Subcutaneous adipose tissue (tissue), 4 donors: ENCODE measurements around the gene FHOD3. TPM values are rescaled to one million over a fixed set of nuclear protein-coding genes. Genes with fewer than 3 reads are reported as not detected.

Source experiments
- total RNA-seq, 4 donors: library from RNA; depleted of rRNA; stranded (reverse); fragments of >200 nt; gene quantifications; one replicate each; pipeline ENCODE4 v1.1.0, GENCODE V29; 2016
- TF ChIP-seq, protein P1 (sequence below): fragments of 450-650 bp; IDR thresholded peaks from one replicate; pipeline ENCODE4 v1.5.1; 2016; ENCODE audit warnings: low read depth, mild to moderate bottlenecking, control low read depth, antibody characterized with exemption, moderate library complexity

Gene FHOD3
- total RNA-seq, 4 donors from 2014 or later: 1.5 to 5.4 (median 3.3) TPM

DNA sequence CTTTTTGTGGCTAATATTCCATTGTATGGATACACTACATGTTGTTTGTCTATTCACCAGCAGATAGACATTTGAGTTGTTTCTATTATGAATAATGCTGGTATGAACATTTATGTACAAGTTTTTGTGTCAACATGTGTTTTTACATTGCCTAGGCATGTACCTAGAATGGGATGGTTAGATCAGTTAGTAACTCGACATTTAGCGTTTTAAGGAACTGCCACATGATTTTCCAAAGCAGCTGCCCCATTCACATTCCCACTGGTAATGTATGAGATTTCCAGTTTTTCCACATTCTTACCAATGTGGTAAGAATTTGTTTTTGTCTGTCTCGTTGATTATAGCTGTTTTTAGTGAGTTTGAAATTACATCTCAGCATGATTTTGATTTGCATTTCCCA, 112.8 kb downstream of the FHOD3 start:
- TF ChIP-seq, protein P1, sequence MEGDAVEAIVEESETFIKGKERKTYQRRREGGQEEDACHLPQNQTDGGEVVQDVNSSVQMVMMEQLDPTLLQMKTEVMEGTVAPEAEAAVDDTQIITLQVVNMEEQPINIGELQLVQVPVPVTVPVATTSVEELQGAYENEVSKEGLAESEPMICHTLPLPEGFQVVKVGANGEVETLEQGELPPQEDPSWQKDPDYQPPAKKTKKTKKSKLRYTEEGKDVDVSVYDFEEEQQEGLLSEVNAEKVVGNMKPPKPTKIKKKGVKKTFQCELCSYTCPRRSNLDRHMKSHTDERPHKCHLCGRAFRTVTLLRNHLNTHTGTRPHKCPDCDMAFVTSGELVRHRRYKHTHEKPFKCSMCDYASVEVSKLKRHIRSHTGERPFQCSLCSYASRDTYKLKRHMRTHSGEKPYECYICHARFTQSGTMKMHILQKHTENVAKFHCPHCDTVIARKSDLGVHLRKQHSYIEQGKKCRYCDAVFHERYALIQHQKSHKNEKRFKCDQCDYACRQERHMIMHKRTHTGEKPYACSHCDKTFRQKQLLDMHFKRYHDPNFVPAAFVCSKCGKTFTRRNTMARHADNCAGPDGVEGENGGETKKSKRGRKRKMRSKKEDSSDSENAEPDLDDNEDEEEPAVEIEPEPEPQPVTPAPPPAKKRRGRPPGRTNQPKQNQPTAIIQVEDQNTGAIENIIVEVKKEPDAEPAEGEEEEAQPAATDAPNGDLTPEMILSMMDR: no peak

DNA sequence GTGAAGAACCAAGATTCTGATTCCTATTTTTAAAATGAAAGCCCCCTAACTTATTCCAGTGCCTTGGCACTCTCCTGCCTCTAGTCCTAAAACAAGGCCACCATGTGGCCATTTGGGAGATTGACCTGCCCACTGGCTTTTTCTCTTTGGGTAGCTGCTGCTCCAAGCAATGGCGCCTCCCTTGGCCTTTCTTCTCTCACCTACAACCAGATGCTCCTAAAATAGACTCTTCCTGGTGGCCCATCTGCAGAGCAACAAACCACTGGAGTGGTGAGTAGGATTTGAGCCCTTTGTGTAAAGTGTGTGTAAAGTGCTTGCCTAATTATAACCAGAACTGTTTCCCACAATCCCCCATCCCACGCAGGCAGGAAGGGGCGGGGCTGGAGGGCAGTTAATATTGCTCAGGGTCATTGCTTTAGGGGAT, 114.2 kb downstream of the FHOD3 start:
- TF ChIP-seq, protein P1: no peak

DNA sequence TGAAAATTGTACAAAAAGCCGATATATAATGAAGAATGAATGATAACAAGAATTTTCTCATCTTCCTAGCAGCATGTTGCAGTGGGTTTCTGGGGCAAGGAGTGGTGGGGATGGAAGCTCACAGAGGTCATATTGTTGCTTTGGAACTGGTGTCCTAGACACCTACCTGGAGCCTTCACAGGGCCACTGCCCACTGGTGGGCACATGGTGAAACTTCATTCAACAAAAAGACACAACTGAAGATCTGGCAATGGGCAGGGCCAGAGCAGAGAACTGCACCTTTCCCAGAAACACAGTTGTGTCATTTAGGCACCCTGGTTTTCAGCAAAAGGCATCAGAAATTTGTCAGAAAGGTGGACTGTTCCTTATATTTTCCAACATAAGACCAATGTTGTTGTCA, 115.3 kb downstream of the FHOD3 start:
- TF ChIP-seq, protein P1: no peak

DNA sequence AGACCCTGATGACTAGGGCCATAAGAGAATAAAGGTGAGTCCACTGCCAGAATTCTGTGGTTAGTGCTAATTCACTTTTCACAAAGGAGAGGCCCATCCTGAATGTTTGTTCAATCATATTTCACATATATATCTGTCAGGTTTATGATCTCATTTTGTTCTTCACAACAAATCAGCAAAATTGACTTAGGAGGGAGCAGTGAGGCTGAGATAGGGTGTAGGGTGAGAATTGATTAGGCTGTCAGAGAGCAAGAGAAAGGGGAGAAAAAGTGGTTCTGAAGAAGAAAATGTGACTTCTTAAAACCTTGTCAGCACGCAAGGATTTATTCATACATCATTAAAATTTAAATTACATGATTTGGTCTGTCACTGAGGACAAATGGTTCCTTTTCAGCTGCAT, 117.7 kb downstream of the FHOD3 start:
- TF ChIP-seq, protein P1: no peak

DNA sequence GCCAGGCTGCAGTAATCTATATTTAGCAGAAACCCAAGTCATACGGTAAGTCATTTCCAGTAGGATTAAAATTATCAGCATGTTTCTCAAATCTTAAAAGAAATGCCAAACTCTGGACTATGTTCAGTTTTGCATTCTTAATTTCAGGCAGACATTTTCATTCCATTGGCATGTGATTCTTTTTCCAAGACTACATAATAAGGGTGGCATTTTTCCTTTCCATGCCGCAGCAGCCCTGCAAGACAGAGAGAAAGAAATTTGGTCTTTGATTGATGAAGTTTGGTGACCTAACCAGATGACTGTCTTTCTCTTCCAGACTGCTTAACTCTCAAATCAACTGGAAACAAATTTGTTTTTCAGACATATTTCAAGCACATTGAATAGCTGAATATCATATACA, 118.1 kb downstream of the FHOD3 start:
- TF ChIP-seq, protein P1: no peak

DNA sequence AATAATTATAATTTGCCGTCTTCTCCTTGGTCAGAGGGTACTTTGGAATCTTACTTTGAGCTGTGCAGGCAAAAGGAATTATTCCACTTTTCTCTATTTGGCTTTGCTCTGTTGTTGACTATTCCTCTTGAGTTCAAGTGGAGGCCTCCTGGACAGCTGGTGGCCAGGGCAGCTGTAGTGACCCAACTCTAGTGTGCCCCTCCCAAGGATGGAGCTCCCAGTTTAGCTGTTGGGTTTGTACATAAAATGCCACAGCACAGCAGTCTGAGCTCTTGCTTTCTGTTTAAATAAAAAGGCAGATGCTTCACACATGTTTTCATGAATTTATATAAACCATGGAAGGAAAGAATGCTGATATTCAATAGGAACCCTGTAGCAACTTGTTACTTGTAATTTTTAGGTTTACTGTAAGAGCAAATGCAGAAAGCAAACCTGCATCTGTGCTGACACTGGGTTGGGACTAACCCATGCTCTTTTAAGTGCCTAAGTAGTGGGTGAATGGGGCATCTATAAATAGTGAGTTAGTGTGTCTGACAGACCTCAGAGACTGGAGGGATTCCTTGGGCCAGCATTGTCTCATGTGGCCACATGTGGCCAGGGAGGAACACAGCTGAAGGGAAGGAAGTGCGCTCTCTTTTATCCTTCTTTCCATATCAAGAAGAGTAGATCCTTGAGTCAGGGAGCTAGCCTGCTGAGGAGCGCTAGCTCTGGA, 121.8 kb downstream of the FHOD3 start:
- TF ChIP-seq, protein P1: no peak

DNA sequence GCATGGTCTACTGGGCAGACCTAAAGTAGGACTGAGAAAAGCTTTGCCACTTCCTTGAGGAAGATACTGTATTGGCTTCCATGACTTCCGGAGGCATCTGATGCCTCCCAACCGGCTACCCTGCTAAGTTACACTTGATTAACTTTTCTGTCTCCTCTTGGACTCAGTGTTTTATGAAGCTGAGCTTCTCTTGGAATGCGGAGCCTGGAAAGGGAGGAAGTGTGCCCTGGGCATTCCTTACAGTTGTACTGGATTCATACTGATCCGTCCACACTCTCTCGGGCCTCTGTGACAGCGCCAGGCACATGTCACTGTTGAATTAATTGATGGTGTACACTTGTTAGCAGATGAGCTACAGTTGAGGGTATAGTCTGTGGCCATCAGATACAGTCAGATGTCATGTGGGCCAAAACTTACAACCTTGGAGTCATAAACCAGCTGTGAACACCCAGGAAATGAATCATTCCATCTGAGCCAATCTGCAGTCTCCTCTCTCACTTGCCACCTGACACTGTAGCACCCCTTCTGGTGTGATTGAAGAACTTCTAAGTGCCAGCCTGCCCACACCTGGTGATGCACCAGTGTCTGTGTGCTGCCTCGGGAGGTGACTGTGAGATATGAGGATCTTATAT, 122.5 kb downstream of the FHOD3 start:
- TF ChIP-seq, protein P1: no peak
